Endothelial cell of umbilical vein (primary cell): Measurements from ENCODE around the gene PTCH2. TPM values are rescaled to one million over a fixed set of nuclear protein-coding genes. Genes with fewer than 3 reads are reported as not detected.

Source experiments
- BruUV-seq: library from RNA; stranded (reverse); fragments of 400-500 nt; replicated peaks from 2 replicates; lab custom pipeline; 2021; lab: Mats Ljungman, UMichigan
- CTCF ChIA-PET: fragments of 300-600, 350-600 bp; sonication (Branson Sonifier 250); formaldehyde crosslinking; loops from one replicate; lab custom pipeline; 2021; ENCODE audit warnings: antibody characterized with exemption, inconsistent platforms; lab: Charles Lee
- POLR2A ChIA-PET: fragments of 300-600, 350-600 bp; sonication (Branson Sonifier 250); formaldehyde crosslinking; loops from one replicate; lab custom pipeline; 2021; ENCODE audit warnings: antibody characterized with exemption, inconsistent platforms; lab: Charles Lee
- DNase-seq: peaks from one replicate; pipeline ENCODE4 v3.0.0-alpha.2; 2011; ENCODE audit warnings: low read depth, low spot score
- FAIRE-seq: peaks from 2 replicates; lab custom pipeline; 2011; peaks lifted over from hg19 to GRCh38; lab: Jason Lieb, UNC
- H2AFZ ChIP-seq: 2 replicates; pipeline ENCODE4 v1.6.0; 2012; ENCODE audit warnings: low read depth, low read length, control low read depth, inconsistent platforms
- H3K27ac ChIP-seq: 2 replicates; pipeline ENCODE4 v1.5.1; 2011; ENCODE audit warnings: low read depth, mild to moderate bottlenecking, control low read depth, low read length, moderate library complexity; ENCODE audit not compliant: insufficient read depth
- H3K27me3 ChIP-seq, 2 experiments: 2 replicates each; pipeline versions ENCODE4 v1.6.0 to v1.6.1; 2011; ENCODE audit warnings: low read length in 2 of 2, mixed read lengths in 1 of 2; ENCODE audit not compliant: control insufficient read depth in 2 of 2, insufficient read depth in 2 of 2
- H3K36me3 ChIP-seq, 2 experiments: 2 replicates in 1 of 2; 3 replicates in 1 of 2; pipeline ENCODE4 v1.5.1; 2011; ENCODE audit warnings: low read length in 2 of 2, mild to moderate bottlenecking in 1 of 2, moderate library complexity in 1 of 2; ENCODE audit not compliant: control insufficient read depth in 2 of 2, insufficient read depth in 2 of 2; ENCODE audit errors: extremely low read depth in 1 of 2
- H3K4me1 ChIP-seq: 3 replicates; pipeline ENCODE4 v1.5.1; 2011; ENCODE audit warnings: mild to moderate bottlenecking, low read length; ENCODE audit not compliant: control insufficient read depth, insufficient read depth; ENCODE audit errors: extremely low read depth
- H3K4me2 ChIP-seq: 2 replicates; pipeline ENCODE4 v1.6.1; 2011; ENCODE audit warnings: low read length, control low read depth, mixed read lengths; ENCODE audit not compliant: insufficient read depth
- H3K4me3 ChIP-seq, 3 experiments: fragments of 200-600 bp in 1 of 3; sonication (generic), shearing (Covaris generic) in 1 of 3; replicated peaks in 1 of 3; 2 replicates each; pipeline ENCODE4 v1.5.1; 2011 to 2016; ENCODE audit warnings: control low read depth in 3 of 3, low read length in 3 of 3, mild to moderate bottlenecking in 2 of 3, inconsistent platforms in 1 of 3, low read depth in 1 of 3, moderate library complexity in 1 of 3; ENCODE audit not compliant: insufficient read depth in 1 of 3
- H3K79me2 ChIP-seq: 2 replicates; pipeline ENCODE4 v1.6.0; 2012; ENCODE audit warnings: low read length, inconsistent platforms; ENCODE audit not compliant: control insufficient read depth, insufficient read depth
- H3K9ac ChIP-seq: replicated peaks from 2 replicates; pipeline ENCODE3; 2011; ENCODE audit warnings: low read length, control low read depth; ENCODE audit not compliant: insufficient read depth; ENCODE audit errors: extremely low read depth
- H3K9me1 ChIP-seq: replicated peaks from 3 replicates; pipeline ENCODE4 v1.6.0; 2011; ENCODE audit warnings: mild to moderate bottlenecking, low read length; ENCODE audit not compliant: control insufficient read depth, insufficient read depth; ENCODE audit errors: extremely low read depth
- H3K9me3 ChIP-seq: replicated peaks from 2 replicates; pipeline ENCODE4 v1.5.1; 2012; ENCODE audit warnings: low read length, inconsistent platforms; ENCODE audit not compliant: control insufficient read depth, insufficient read depth
- H4K20me1 ChIP-seq: replicated peaks from 2 replicates; pipeline ENCODE3; 2011; ENCODE audit warnings: mild to moderate bottlenecking, low read length; ENCODE audit not compliant: control insufficient read depth, insufficient read depth; ENCODE audit errors: extremely low read depth
- CTCF ChIP-seq, 2 donors: IDR thresholded peaks; 1 replicate in 1 of 2; 2 replicates in 1 of 2; pipeline ENCODE4 v1.5.1; 2011; ENCODE audit warnings: low read length in 2 of 2, mild to moderate bottlenecking in 2 of 2, moderate library complexity in 2 of 2, control low read depth in 1 of 2, inconsistent platforms in 1 of 2, low read depth in 1 of 2; ENCODE audit not compliant: insufficient read depth in 1 of 2; ENCODE audit errors: extremely low read depth in 1 of 2
- EZH2 ChIP-seq: IDR thresholded peaks from 2 replicates; pipeline ENCODE4 v1.6.1; 2012; ENCODE audit warnings: borderline replicate concordance, low read depth, mild to moderate bottlenecking, moderate library complexity, low read length, inconsistent platforms; ENCODE audit not compliant: severe bottlenecking
- FOS ChIP-seq: IDR thresholded peaks from 2 replicates; pipeline ENCODE4 v1.6.1; 2011; ENCODE audit warnings: mild to moderate bottlenecking, low read length, moderate library complexity, borderline replicate concordance; ENCODE audit not compliant: insufficient read depth
- JUN ChIP-seq: IDR thresholded peaks from 2 replicates; pipeline ENCODE4 v1.6.1; 2011; ENCODE audit warnings: borderline replicate concordance, low read depth; ENCODE audit not compliant: insufficient read length, insufficient read depth
- MAX ChIP-seq: IDR thresholded peaks from 2 replicates; pipeline ENCODE4 v1.6.1; 2011; ENCODE audit not compliant: insufficient read depth, insufficient read length
- POLR2A ChIP-seq: IDR thresholded peaks from 2 replicates; pipeline ENCODE4 v1.6.1; 2012; ENCODE audit warnings: low read depth, mild to moderate bottlenecking, control low read depth, low read length
- POLR2AphosphoS5 ChIP-seq: IDR thresholded peaks from 2 replicates; pipeline ENCODE4 v1.6.1; 2012; ENCODE audit warnings: low read depth, mild to moderate bottlenecking, control low read depth, low read length, moderate library complexity; ENCODE audit not compliant: insufficient read depth
- dilution Hi-C: fragments of 300-500 bp; cut with MboI; formaldehyde crosslinking; loops from one replicate; pipeline ENCODE4 v1.15.0; 2019; ENCODE audit warnings: low sequenced_read_pairs; ENCODE audit not compliant: extremely low pct_ligation_motif_present
- intact Hi-C: fragments of 100-400 bp; cut with micrococcal nuclease; formaldehyde crosslinking; loops from one replicate; pipeline ENCODE4 v1.10.0; 2022
- polyA plus RNA-seq, 4 experiments: library from polyadenylated mRNA; depleted of rRNA in 3 of 4; stranded (reverse) in 3 of 4; unstranded in 1 of 4; fragments of >200 nt; gene quantifications; 2 replicates each; pipeline versions ENCODE4 v1.2.1 to v1.2.3, GENCODE V29; 2011 to 2012; ENCODE audit warnings: missing spikeins in 1 of 4
- total RNA-seq: library from RNA; stranded (reverse); gene quantifications from 2 replicates; pipeline ENCODE4 v1.2.3, GENCODE V29; 2021

PTCH2 gene
- total and polyA plus RNA-seq, 2 donors (not counting 3 experiments of a cell fraction or from before 2014, with no cell fraction given) = 1.8 TPM

DNA sequence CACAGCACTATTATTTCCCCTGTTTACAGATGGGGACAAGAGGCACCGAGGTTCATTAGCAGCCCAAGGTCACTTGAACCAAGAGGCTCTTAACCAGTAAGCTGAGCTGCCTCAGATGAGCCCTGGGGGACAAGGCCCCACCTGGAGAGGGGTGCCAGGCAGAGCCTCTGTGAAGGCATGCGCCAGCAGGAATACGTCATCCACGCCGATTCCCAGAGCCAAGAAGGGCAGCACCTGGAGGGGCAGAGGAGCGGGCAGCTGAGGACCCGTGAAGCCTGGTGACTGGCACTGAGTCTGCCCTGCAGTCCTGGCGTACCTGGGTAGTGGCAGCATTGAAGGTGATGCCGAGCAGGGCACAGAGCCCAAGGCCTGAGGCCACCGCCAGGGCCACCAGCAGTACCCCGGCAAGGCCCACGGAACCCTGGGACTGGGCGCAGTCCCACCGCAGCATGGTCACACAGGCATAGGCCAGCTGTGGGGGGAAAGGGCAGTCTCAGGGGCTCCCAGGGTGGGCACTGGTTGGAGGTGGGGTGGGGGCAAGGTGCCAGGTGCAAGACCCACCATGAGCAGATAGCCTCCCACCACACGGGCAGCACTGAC, 14.1 kb downstream of the PTCH2 start:
- Histone ChIP-seq H3K4me2 (no peak overlapping the region), H3K9ac (no peak overlapping the region), H3K79me2 (no peaks in the 10 kb centered on the region), H3K27ac (no peak overlapping the region), H4K20me1 (no peaks in the 10 kb centered on the region), H3K36me3 (no peaks in the 10 kb centered on the region), H3K4me1 (no peaks in the 10 kb centered on the region), H3K9me1 (no peaks in the 10 kb centered on the region), H3K4me3 (no peak overlapping the region), H3K27me3 (no peaks in the 10 kb centered on the region), H3K9me3 (no peaks in the 10 kb centered on the region), H2AFZ (no peak overlapping the region)
- FAIRE-seq (no peak), DNase-seq (no peak)
- dilution Hi-C loops (no loop called here), intact Hi-C loops (no loop called here)
- no TSS peak for BruUV-seq
- ChIA-PET POLR2A (no interaction called here), CTCF (interaction anchor here (1.0 to 1.3 kb wide), 3 partner anchors 36 to 42 kb away, joined by 3 read pairs; no protein-coding TSS in a partner anchor)
- TF ChIP-seq FOS = no peak
- no peak for TF ChIP-seq POLR2A
- no peak for TF ChIP-seq POLR2AphosphoS5
- TF ChIP-seq EZH2 = no peak
- TF ChIP-seq MAX = no peak
- TF ChIP-seq CTCF (IDR thresholded peaks at IDR 0.05; ENCODE audit: extremely low read depth in 1 of 2, insufficient read depth in 1 of 2, low read depth in 1 of 2, low read length in 2 of 2) = no peak
- no peak for TF ChIP-seq JUN
